Subcutaneous adipose tissue (tissue), 4 donors: ENCODE data around the gene LIN54. TPM values are rescaled to one million over a fixed set of nuclear protein-coding genes. Genes with fewer than 3 reads are reported as not detected.

Source experiments
- CTCF ChIP-seq: fragments of 450-650 bp; IDR thresholded peaks from one replicate; pipeline ENCODE4 v1.5.1; 2016; ENCODE audit warnings: low read depth, mild to moderate bottlenecking, control low read depth, antibody characterized with exemption, moderate library complexity
- total RNA-seq, 4 donors: library from RNA; depleted of rRNA; stranded (reverse); fragments of >200 nt; gene quantifications; one replicate each; pipeline ENCODE4 v1.1.0, GENCODE V29; 2016

The LIN54 gene
- total RNA-seq, 4 donors from 2014 or later = 6.6 to 12.9 (median 9.9) TPM

GRCh38 chr4:82981138-82981537 is 29.5 kb downstream of the LIN54 start:
- TF ChIP-seq CTCF = no peak

GRCh38 chr4:82975792-82976191 is 34.8 kb downstream of the LIN54 start:
- no peak for TF ChIP-seq CTCF

- TF ChIP-seq CTCF = no peak
These were observed 41.2 kb downstream of the LIN54 start for GRCh38 chr4:82969414-82969813.

GRCh38 chr4:82968972-82969371 is 41.7 kb downstream of the LIN54 start:
- TF ChIP-seq CTCF = no peak

GRCh38 chr4:82965763-82966162 is 44.9 kb downstream of the LIN54 start:
- no peak for TF ChIP-seq CTCF

- TF ChIP-seq CTCF = no peak
These were observed 53.6 kb downstream of the LIN54 start for GRCh38 chr4:82957045-82957444.

GRCh38 chr4:82954212-82954611 is 56.4 kb downstream of the LIN54 start:
- TF ChIP-seq CTCF = no peak
